Measurements from ENCODE around the gene TTC7B. TPM values are rescaled to one million over a fixed set of nuclear protein-coding genes. Genes with fewer than 3 reads are reported as not detected.

Gene TTC7B
- polyA plus RNA-seq, 1 donor (not counting 4 experiments of a cell fraction or from before 2014, with no cell fraction given): 21.4 TPM

DNA sequence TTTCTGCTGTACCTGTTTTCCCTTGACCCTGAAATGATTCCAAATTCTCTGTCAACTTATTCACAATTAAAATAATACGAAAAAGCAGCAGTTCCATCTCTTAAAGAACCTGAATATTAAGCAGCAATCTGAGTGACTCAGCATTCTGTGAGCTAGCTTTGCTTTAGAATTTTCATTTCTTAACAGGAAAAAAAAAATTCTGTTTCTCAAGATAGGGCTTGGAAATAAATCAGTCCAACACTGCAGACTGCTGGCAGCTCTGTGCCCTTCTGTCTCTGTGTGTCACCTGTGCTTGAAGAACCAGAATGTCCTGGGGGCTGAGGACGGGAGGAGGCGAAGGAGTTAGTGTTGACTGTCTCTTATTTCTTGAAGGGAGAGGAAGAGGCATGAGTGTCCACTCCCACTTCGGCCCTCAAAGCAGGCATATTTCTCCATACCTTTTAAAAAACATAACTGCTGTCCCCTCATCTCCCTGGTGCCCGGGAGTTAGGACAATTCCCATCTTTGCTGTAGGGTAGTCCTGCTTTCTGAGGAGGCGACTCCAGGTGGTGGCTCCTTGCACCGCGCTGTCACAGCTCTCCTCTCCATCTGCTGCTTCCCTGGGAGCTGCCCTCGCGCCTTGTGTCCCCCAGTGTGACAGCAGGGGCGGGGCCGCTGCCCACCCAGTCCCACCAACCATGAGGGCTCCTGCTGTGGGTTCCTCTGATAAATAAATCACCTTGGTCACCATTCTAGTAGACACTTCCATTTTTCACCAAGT, 216.3 kb downstream of the TTC7B start:
- no peak overlapping the region for H2AFZ ChIP-seq (ENCODE audit: control insufficient read depth, low read length)
- H3K4me1 ChIP-seq (ENCODE audit: control insufficient read depth, extremely low read depth, insufficient read depth, low read length): no peaks in the 10 kb centered on the region
- H3K4me3 ChIP-seq (ENCODE audit: control insufficient read depth in 2 of 3, extremely low read depth in 1 of 3, insufficient read depth in 2 of 3, low read depth in 1 of 3, low read length in 3 of 3): no peak overlapping the region
- no peaks in the 10 kb centered on the region for H4K20me1 ChIP-seq (ENCODE audit: control insufficient read depth, extremely low read depth, insufficient read depth, low read length)
- H3K27ac ChIP-seq (ENCODE audit: control insufficient read depth, insufficient read depth, low read length): no peak overlapping the region
- no peak overlapping the region for H3K4me2 ChIP-seq (ENCODE audit: control insufficient read depth, extremely low read depth, insufficient read depth, low read depth, low read length)
- H3K9ac ChIP-seq (ENCODE audit: control insufficient read depth, extremely low read depth, insufficient read depth, low read length): no peak overlapping the region
- H3K79me2 ChIP-seq (ENCODE audit: control insufficient read depth, insufficient read depth, low read length): no peaks in the 10 kb centered on the region
- dilution Hi-C loops (cut with MboI; ENCODE audit: extremely low pct_ligation_motif_present, low sequenced_read_pairs): no loop called here
- no peaks in the 10 kb centered on the region for H3K27me3 ChIP-seq (ENCODE audit: control insufficient read depth, extremely low read depth, insufficient read depth, low read length)
- FAIRE-seq: no peak
- no peaks in the 10 kb centered on the region for H3K9me3 ChIP-seq (ENCODE audit: control insufficient read depth, low read depth, low read length)
- H3K36me3 ChIP-seq (ENCODE audit: control insufficient read depth in 2 of 2, extremely low read depth in 1 of 2, insufficient read depth in 2 of 2, low read length in 2 of 2): no peaks in the 10 kb centered on the region
- TF ChIP-seq EZH2 (IDR thresholded peaks at IDR 0.05; ENCODE audit: low read length) (no peak), CTCF (optimal IDR thresholded peaks at IDR 0.05 in 1 of 3, IDR thresholded peaks at IDR 0.05 in 1 of 3, conservative IDR thresholded peaks at IDR 0.05 in 1 of 3; ENCODE audit: extremely low read depth in 1 of 3, insufficient read depth in 2 of 3, low read length in 3 of 3) (peak in 1 of 3 experiments; percentile 4)
- DNase-seq (ENCODE audit: low read depth, low spot score): no peak
- H3K9me1 ChIP-seq (ENCODE audit: control insufficient read depth, extremely low read depth, insufficient read depth, low read length): no peaks in the 10 kb centered on the region

DNA sequence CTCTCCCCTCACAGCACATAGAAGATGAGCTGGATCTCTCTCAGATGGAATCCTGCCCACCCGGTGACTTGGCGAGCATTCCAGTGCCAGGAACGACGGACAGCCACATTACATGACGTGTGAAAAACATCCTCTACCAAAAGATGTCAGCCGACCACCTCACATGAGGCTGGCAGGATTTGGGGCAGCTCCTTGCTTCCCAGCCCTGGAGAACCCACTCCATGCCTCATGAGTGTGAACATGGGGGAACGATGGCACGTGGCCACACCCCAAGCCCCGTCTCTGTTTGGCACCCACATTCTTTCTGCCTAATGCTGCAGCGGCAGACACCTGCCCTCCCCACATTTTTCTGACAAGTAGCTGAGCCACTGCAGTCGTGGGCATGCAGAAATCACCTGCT, 216.9 kb downstream of the TTC7B start:
- dilution Hi-C loops (cut with MboI; ENCODE audit: extremely low pct_ligation_motif_present, low sequenced_read_pairs): no loop called here
- Histone ChIP-seq H3K4me2 (ENCODE audit: control insufficient read depth, extremely low read depth, insufficient read depth, low read depth, low read length) (no peak overlapping the region), H3K27ac (ENCODE audit: control insufficient read depth, insufficient read depth, low read length) (no peak overlapping the region), H3K79me2 (ENCODE audit: control insufficient read depth, insufficient read depth, low read length) (no peaks in the 10 kb centered on the region), H3K9me3 (ENCODE audit: control insufficient read depth, low read depth, low read length) (no peaks in the 10 kb centered on the region), H4K20me1 (ENCODE audit: control insufficient read depth, extremely low read depth, insufficient read depth, low read length) (no peaks in the 10 kb centered on the region), H3K27me3 (ENCODE audit: control insufficient read depth, extremely low read depth, insufficient read depth, low read length) (no peaks in the 10 kb centered on the region), H3K36me3 (ENCODE audit: control insufficient read depth in 2 of 2, extremely low read depth in 1 of 2, insufficient read depth in 2 of 2, low read length in 2 of 2) (no peaks in the 10 kb centered on the region), H2AFZ (ENCODE audit: control insufficient read depth, low read length) (no peak overlapping the region), H3K9ac (ENCODE audit: control insufficient read depth, extremely low read depth, insufficient read depth, low read length) (no peak overlapping the region), H3K4me1 (ENCODE audit: control insufficient read depth, extremely low read depth, insufficient read depth, low read length) (no peaks in the 10 kb centered on the region), H3K9me1 (ENCODE audit: control insufficient read depth, extremely low read depth, insufficient read depth, low read length) (no peaks in the 10 kb centered on the region), H3K4me3 (ENCODE audit: control insufficient read depth in 2 of 3, extremely low read depth in 1 of 3, insufficient read depth in 2 of 3, low read depth in 1 of 3, low read length in 3 of 3) (no peak overlapping the region)
- FAIRE-seq (no peak), DNase-seq (ENCODE audit: low read depth, low spot score) (no peak)
- no peak for TF ChIP-seq EZH2 (IDR thresholded peaks at IDR 0.05; ENCODE audit: low read length)

DNA sequence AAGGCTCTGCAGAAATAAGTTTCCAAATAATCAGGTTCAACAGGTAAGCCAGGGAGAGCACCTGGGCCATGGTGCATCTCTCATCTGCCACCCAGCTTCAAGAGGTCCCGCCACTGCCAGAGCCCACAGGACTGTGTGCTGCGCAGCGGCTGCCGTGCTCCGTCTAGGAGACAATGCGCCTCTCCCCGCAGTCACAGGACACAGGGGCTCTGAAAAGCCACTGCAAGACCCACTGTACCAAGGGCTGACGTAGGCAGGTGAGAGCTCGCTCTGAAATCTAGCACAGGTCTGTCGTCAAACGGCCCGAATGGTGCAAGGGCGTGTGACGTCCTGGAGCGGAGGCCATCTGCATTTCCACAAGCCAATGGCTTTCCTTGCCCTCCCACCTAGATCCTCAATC, 218.3 kb downstream of the TTC7B start:
- H3K27me3 ChIP-seq (ENCODE audit: control insufficient read depth, extremely low read depth, insufficient read depth, low read length): no peaks in the 10 kb centered on the region
- H3K4me1 ChIP-seq (ENCODE audit: control insufficient read depth, extremely low read depth, insufficient read depth, low read length): no peaks in the 10 kb centered on the region
- H4K20me1 ChIP-seq (ENCODE audit: control insufficient read depth, extremely low read depth, insufficient read depth, low read length): no peaks in the 10 kb centered on the region
- H3K9ac ChIP-seq (ENCODE audit: control insufficient read depth, extremely low read depth, insufficient read depth, low read length): no peak overlapping the region
- dilution Hi-C loops (cut with MboI; ENCODE audit: extremely low pct_ligation_motif_present, low sequenced_read_pairs): no loop called here
- H3K4me3 ChIP-seq (ENCODE audit: control insufficient read depth in 2 of 3, extremely low read depth in 1 of 3, insufficient read depth in 2 of 3, low read depth in 1 of 3, low read length in 3 of 3): no peak overlapping the region
- TF ChIP-seq EZH2 (IDR thresholded peaks at IDR 0.05; ENCODE audit: low read length): no peak
- TF ChIP-seq CTCF (optimal IDR thresholded peaks at IDR 0.05 in 1 of 3, IDR thresholded peaks at IDR 0.05 in 1 of 3, conservative IDR thresholded peaks at IDR 0.05 in 1 of 3; ENCODE audit: extremely low read depth in 1 of 3, insufficient read depth in 2 of 3, low read length in 3 of 3): no peak
- no peaks in the 10 kb centered on the region for H3K9me3 ChIP-seq (ENCODE audit: control insufficient read depth, low read depth, low read length)
- H2AFZ ChIP-seq (ENCODE audit: control insufficient read depth, low read length): no peak overlapping the region
- no peak for FAIRE-seq
- no peak overlapping the region for H3K27ac ChIP-seq (ENCODE audit: control insufficient read depth, insufficient read depth, low read length)
- no peaks in the 10 kb centered on the region for H3K79me2 ChIP-seq (ENCODE audit: control insufficient read depth, insufficient read depth, low read length)
- no peaks in the 10 kb centered on the region for H3K9me1 ChIP-seq (ENCODE audit: control insufficient read depth, extremely low read depth, insufficient read depth, low read length)
- no peaks in the 10 kb centered on the region for H3K36me3 ChIP-seq (ENCODE audit: control insufficient read depth in 2 of 2, extremely low read depth in 1 of 2, insufficient read depth in 2 of 2, low read length in 2 of 2)
- DNase-seq (ENCODE audit: low read depth, low spot score): no peak
- H3K4me2 ChIP-seq (ENCODE audit: control insufficient read depth, extremely low read depth, insufficient read depth, low read depth, low read length): no peak overlapping the region

Data from keratinocyte (primary cell).